ENCODE measurements around the gene MAGIX. TPM values are rescaled to one million over a fixed set of nuclear protein-coding genes. Genes with fewer than 3 reads are reported as not detected.

MAGIX gene
- total and polyA plus RNA-seq, 2 experiments from 2014 or later, result 0.66 to 0.83 TPM

GRCh38 chrX:49147282-49147681, 15.3 kb upstream of the MAGIX start:
- TF ChIP-seq JUNB (IDR thresholded peaks at IDR 0.05; ENCODE audit: unreplicated experiment) (no peak), NANOG (IDR thresholded peaks at IDR 0.05; ENCODE audit: borderline replicate concordance) (no peak), EZH2phosphoT487 (IDR thresholded peaks at IDR 0.05; ENCODE audit: unreplicated experiment) (no peak), CREB1 (CRISPR knock-in tag; IDR thresholded peaks at IDR 0.05; ENCODE audit: low read depth) (no peak), REST (IDR thresholded peaks at IDR 0.05; ENCODE audit: unreplicated experiment) (no peak), EZH2 (IDR thresholded peaks at IDR 0.05; ENCODE audit: low read depth, unreplicated experiment) (no peak), ETS1 (IDR thresholded peaks at IDR 0.05) (no peak), ZNF331 (CRISPR knock-in tag; IDR thresholded peaks at IDR 0.05; ENCODE audit: low read depth) (no peak), STAT1 (IDR thresholded peaks at IDR 0.05; ENCODE audit: unreplicated experiment) (no peak), CTCF (conservative IDR thresholded peaks at IDR 0.05; ENCODE audit: low read depth in 2 of 2) (no peak), ZNF462 (CRISPR knock-in tag; IDR thresholded peaks at IDR 0.05) (no peak), POLR2AphosphoS5 (IDR thresholded peaks at IDR 0.05; ENCODE audit: low read depth) (no peak), ZNF114 (CRISPR knock-in tag; IDR thresholded peaks at IDR 0.05) (no peak)
- no peak for ATAC-seq
- H3K9me3 Mint-ChIP-seq, result no peaks in the 10 kb centered on the region
- no peak overlapping the region for H3K27ac ChIP-seq (ENCODE audit: low read depth)
- H3K4me3 ChIP-seq, result no peak overlapping the region
- no peaks in the 10 kb centered on the region for H3K79me2 ChIP-seq (replicated peaks; ENCODE audit: insufficient read depth)
- no peaks in the 10 kb centered on the region for H3K4me1 Mint-ChIP-seq
- no peak overlapping the region for H3K27ac Mint-ChIP-seq
- H3F3A ChIP-seq (replicated peaks; ENCODE audit: low read depth), result no peaks in the 10 kb centered on the region
- H3K4me2 ChIP-seq, result no peak overlapping the region
- H3K36me3 ChIP-seq (ENCODE audit: insufficient read depth), result no peaks in the 10 kb centered on the region
- peaks cover 1% of the 10 kb centered on the region for H3K27me3 Mint-ChIP-seq (ENCODE audit: insufficient read depth, low read depth, poor library complexity)
- no peaks in the 10 kb centered on the region for H4K20me1 ChIP-seq (replicated peaks; ENCODE audit: insufficient read depth)
- H3K27me3 ChIP-seq (ENCODE audit: insufficient read depth), result no peaks in the 10 kb centered on the region
- no peaks in the 10 kb centered on the region for H3K9me2 ChIP-seq (ENCODE audit: insufficient read depth)
- H3K4me3 Mint-ChIP-seq, result no peak overlapping the region
- H2AFZ ChIP-seq, result no peak overlapping the region
- no peaks in the 10 kb centered on the region for H3K4me1 ChIP-seq (ENCODE audit: insufficient read depth)
- DNase-seq (ENCODE audit: low spot score), result no peak
- no peaks in the 10 kb centered on the region for H3K36me3 Mint-ChIP-seq (ENCODE audit: low read depth)
